Activated CD4-positive, CD25-positive, alpha-beta regulatory T cell treated with anti-CD3 and anti-CD28 coated beads, Interleukin-2, amount 50 U/mL, for 72 hours (primary cell): ENCODE measurements around the gene GXYLT2.

ENCODE experiments used
- DNase-seq: peaks from one replicate; pipeline ENCODE4 v3.0.0; 2021

Gene GXYLT2

DNA sequence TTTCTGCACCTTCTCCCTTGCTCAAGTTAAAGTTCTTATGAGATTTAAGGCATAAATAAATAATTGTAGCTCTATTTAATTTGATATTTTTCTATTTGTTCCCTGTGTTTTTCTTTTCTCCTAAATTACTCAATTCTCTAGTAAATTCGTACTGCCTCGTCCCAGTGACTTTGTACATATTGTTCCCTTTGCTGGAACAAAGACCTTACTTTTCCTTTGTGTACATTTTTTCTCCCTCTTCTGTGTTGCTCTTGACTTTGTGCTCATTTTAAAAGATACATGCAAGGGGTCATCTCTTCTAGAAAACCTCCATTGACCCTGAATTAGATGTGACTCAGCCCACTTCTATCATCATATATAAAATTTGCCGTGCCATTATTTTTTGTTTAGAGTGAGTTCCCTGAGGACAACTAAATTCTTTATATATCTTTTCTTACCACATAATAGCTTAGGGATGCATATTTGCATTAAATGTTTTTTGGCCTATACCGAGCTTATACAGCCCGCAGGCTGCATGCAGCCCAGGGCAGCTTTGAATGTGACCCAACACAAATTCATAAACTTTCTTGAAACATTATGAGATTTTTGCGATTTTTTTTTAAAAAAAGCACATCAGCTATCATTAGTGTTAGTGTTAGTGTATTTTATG lies 138.4 kb downstream of the GXYLT2 start:
- no peak for DNase-seq
